GM06990 (cell line): Measurements from ENCODE around the gene ADCY10.

ENCODE experiments used
- DNase-seq: peaks from one replicate; pipeline ENCODE4 v3.0.0-alpha.2; 2011; ENCODE audit not compliant: insufficient read length; ENCODE audit errors: extremely low read depth
- H3K27me3 ChIP-seq: replicated peaks from 2 replicates; pipeline ENCODE4 v1.6.0; 2011; ENCODE audit warnings: low read length; ENCODE audit not compliant: control insufficient read depth, insufficient read depth
- H3K36me3 ChIP-seq: 2 replicates; pipeline ENCODE4 v1.5.1; 2011; ENCODE audit warnings: low read length; ENCODE audit not compliant: control insufficient read depth, insufficient read depth
- H3K4me3 ChIP-seq: replicated peaks from 2 replicates; pipeline ENCODE4 v1.5.1; 2011; ENCODE audit warnings: low read depth, mild to moderate bottlenecking, control low read depth, low read length
- CTCF ChIP-seq: IDR thresholded peaks from 2 replicates; pipeline ENCODE4 v1.5.1; 2011; ENCODE audit warnings: low read length, control low read depth, mild to moderate bottlenecking, inconsistent platforms; ENCODE audit not compliant: insufficient read depth, poor library complexity, severe bottlenecking

ADCY10 gene

GRCh38 chr1:167924543-167925231 is 10.8 kb upstream of the ADCY10 start:
- DNase-seq: no peak
- H3K27me3 ChIP-seq: no peaks in the 10 kb centered on the region
- no peak overlapping the region for H3K4me3 ChIP-seq
- no peaks in the 10 kb centered on the region for H3K36me3 ChIP-seq
- no peak for TF ChIP-seq CTCF

DNA sequence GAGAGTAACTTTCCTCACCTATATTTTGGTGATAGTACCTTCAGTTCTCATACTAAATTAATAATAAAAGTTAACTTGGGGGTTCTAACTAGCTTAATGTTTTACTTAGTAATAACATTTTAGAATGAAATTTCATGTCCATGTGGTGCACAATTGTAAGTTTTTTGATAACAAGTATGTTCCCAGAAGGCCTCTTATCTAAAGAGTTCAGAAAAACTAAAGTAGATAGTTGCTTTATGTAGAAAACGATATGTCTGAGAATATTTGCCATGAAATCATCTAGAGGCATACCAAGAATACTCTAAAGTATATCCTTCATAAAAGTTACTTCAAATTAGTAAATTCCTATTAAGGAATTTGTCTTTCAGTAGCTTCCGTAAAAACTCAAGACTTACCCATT is 10.2 kb upstream of the ADCY10 start:
- TF ChIP-seq CTCF: no peak
- Histone ChIP-seq H3K4me3 (no peak overlapping the region), H3K36me3 (no peaks in the 10 kb centered on the region), H3K27me3 (no peaks in the 10 kb centered on the region)
- no peak for DNase-seq

- no peak for TF ChIP-seq CTCF
- no peak for DNase-seq
- Histone ChIP-seq H3K36me3 (no peaks in the 10 kb centered on the region), H3K4me3 (no peak overlapping the region), H3K27me3 (no peaks in the 10 kb centered on the region)
These were observed 9.6 kb upstream of the ADCY10 start for GRCh38 chr1:167923324-167924056.

- H3K36me3 ChIP-seq: no peaks in the 10 kb centered on the region; the same call in 1 of the 2 replicates
- no peak for TF ChIP-seq CTCF
- DNase-seq: no peak
- no peaks in the 10 kb centered on the region for H3K27me3 ChIP-seq
- no peak overlapping the region for H3K4me3 ChIP-seq
These were observed 8.7 kb upstream of the ADCY10 start for GRCh38 chr1:167922611-167923074.

GRCh38 chr1:167922023-167922422 is 8.1 kb upstream of the ADCY10 start:
- DNase-seq: no peak

More at GRCh38 chr1:167922023-167922422, 8.1 kb upstream of the ADCY10 start:
- H3K27me3 ChIP-seq: no peaks in the 10 kb centered on the region
- no peaks in the 10 kb centered on the region; the same call in none of the 2 replicates for H3K36me3 ChIP-seq
- H3K4me3 ChIP-seq: no peak overlapping the region
- TF ChIP-seq CTCF: no peak
